Ovary (tissue), 3 donors: ENCODE measurements around the gene UBE2G1.

Source experiments
- POLR2A ChIP-seq: fragments of 450-650 bp; IDR thresholded peaks from one replicate; pipeline ENCODE4 v1.6.1; 2017; ENCODE audit warnings: antibody characterized with exemption, mild to moderate bottlenecking, moderate library complexity
- TF ChIP-seq, protein P1 (sequence below), 3 donors: fragments of 450-650 bp in 2 of 3; fragments of 200-600 bp in 1 of 3; IDR thresholded peaks; one replicate each; pipeline versions ENCODE4 v1.5.1 to v1.8.0; 2016 to 2022; ENCODE audit warnings: antibody characterized with exemption in 3 of 3, mild to moderate bottlenecking in 1 of 3
- donor health status: DM: no; HTN: no; CAD: no.

- TF ChIP-seq, protein P1, sequence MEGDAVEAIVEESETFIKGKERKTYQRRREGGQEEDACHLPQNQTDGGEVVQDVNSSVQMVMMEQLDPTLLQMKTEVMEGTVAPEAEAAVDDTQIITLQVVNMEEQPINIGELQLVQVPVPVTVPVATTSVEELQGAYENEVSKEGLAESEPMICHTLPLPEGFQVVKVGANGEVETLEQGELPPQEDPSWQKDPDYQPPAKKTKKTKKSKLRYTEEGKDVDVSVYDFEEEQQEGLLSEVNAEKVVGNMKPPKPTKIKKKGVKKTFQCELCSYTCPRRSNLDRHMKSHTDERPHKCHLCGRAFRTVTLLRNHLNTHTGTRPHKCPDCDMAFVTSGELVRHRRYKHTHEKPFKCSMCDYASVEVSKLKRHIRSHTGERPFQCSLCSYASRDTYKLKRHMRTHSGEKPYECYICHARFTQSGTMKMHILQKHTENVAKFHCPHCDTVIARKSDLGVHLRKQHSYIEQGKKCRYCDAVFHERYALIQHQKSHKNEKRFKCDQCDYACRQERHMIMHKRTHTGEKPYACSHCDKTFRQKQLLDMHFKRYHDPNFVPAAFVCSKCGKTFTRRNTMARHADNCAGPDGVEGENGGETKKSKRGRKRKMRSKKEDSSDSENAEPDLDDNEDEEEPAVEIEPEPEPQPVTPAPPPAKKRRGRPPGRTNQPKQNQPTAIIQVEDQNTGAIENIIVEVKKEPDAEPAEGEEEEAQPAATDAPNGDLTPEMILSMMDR (IDR thresholded peaks at IDR 0.05) = no peak
- no peak for TF ChIP-seq POLR2A
These were observed 28.6 kb upstream of the UBE2G1 start for GRCh38 chr17:4395111-4395478.
